GM12801 (cell line): ENCODE measurements around the gene RASAL2.

Source experiments
- TF ChIP-seq, protein P1 (sequence below): IDR thresholded peaks from one replicate; pipeline ENCODE4 v1.5.1; 2011; ENCODE audit warnings: control low read depth; ENCODE audit not compliant: insufficient read length; ENCODE audit errors: extremely low read depth

Gene RASAL2

DNA sequence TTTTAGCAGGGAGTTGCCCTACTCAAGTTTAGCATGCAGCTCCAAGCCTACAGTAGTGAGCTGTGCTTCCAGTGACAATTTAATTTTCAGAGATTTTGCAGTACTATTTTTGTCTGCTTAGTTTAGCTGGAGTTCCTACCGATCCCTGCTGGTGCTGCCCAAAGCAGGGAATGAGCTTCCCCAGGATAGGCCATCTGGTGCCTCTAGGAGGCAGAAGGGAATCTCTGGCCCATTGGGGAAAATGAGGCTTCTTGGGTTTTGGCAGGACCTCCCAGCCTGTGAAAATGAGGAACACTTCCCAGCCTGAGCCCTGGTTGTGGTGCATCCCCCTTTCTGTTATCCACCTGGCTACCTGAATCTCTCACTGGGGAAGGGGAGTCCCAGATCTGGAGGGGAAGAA lies 149.2 kb downstream of the RASAL2 start:
- TF ChIP-seq, protein P1, sequence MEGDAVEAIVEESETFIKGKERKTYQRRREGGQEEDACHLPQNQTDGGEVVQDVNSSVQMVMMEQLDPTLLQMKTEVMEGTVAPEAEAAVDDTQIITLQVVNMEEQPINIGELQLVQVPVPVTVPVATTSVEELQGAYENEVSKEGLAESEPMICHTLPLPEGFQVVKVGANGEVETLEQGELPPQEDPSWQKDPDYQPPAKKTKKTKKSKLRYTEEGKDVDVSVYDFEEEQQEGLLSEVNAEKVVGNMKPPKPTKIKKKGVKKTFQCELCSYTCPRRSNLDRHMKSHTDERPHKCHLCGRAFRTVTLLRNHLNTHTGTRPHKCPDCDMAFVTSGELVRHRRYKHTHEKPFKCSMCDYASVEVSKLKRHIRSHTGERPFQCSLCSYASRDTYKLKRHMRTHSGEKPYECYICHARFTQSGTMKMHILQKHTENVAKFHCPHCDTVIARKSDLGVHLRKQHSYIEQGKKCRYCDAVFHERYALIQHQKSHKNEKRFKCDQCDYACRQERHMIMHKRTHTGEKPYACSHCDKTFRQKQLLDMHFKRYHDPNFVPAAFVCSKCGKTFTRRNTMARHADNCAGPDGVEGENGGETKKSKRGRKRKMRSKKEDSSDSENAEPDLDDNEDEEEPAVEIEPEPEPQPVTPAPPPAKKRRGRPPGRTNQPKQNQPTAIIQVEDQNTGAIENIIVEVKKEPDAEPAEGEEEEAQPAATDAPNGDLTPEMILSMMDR, result no peak

DNA sequence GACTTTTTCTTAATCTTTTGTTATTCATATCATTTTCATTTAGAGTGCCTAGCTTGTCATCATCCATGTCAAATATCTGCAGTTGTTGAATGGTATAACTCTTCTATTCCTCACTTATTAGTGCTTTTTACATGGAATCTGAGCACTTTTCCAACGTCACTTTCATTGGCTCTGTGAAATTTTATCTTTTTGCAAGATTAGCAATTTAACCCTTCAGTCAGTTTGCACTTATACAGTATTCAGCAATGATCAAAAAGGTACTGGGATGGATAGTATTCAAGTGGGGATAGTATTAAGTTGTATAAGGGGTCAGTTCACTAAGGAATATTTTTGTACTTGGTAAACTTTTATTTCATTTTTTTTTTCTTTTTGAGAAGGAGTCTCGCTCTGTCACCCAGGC lies 150.0 kb downstream of the RASAL2 start:
- TF ChIP-seq, protein P1, result no peak

DNA sequence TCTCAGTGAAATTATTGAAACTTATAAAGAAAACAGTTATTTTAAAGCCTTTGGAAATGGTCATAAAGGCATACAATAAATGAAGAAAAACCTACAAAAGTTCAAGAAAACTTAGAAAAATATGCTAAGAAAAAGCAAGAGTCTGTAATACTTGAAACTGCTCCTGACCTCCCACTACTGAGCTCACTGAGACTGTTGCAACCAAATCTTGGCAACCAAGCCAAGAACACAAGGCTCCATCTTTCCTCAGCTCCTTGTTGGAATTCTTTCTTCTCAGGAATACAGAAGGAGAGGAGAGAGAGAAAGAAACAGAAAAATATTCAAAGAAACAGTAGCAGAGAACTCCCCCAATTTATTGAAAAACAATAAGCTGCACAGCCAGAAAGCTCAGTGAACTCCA lies 160.5 kb downstream of the RASAL2 start:
- TF ChIP-seq, protein P1, result no peak

DNA sequence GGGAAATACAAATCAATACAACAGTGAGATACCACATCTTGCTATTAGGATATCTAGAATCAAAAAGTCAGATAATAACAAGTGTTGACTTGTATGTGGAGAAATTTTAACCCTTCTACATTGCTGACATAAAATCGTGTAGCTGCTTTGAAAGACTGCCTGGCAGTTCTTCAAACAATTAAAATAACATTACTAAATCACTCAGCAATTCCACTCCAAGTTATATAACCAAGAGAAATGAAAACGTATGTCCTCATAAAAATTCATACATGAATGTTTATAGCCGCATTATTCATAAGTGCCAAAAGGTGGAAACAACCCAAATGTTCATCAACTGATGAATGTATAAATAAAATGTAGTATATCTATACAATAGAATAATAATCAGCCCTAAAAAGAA lies 164.6 kb downstream of the RASAL2 start:
- TF ChIP-seq, protein P1, result no peak

DNA sequence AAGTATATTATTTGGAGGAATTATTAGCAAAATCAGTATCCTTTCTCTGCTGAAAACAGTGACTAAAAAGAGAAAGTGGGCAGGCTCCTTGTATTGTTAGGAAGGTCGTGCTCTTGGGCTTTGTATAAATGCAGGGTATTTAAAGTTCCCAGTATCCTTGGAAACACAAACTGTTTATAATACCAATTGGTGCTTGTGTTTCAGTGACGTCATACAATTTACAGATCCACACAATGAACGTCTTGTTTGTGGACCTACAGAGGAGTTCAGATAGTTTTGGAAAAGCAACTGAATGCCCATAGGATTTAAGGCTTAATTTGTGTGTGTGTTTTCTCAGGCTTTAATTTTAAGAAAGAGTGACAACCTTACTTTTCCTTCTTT lies 168.2 kb downstream of the RASAL2 start:
- TF ChIP-seq, protein P1, result no peak

DNA sequence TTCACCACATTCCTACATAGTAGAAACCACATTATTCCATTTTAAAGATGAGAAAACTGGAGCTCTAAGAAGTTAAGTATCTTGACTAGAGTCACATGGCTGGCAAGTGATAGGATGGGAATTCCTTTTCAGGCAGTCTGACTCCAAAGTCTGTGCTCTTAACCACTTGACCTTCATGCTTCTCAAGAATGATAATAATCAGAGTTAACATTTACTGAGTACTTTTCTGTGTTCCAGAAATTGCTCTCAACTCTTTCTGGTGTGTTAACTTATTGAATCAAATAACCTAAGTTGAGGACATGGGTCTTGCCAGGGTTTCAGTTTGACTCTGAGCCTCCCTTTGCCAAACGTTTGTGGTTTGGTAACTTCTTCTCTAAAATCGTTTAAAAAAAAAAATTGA lies 169.4 kb downstream of the RASAL2 start:
- TF ChIP-seq, protein P1, result no peak

DNA sequence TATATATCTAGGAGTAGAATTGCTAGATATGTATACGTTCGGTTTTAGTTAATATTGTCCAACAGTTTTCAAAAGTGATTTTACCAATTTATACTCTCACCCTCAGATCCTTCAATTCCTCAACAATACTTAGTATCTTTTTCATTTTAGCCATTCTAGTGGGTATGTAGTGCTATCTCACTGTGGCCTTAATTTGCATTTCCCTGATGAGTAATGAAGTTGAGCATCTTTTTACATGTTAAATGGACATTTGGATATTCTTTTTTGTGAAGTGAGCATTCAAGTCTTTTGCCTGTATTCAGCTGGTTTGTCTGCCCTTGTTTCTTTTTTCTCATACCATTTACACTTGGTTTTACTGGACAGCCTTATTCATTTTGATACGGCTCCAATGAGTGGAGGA lies 172.2 kb downstream of the RASAL2 start:
- TF ChIP-seq, protein P1, result no peak

DNA sequence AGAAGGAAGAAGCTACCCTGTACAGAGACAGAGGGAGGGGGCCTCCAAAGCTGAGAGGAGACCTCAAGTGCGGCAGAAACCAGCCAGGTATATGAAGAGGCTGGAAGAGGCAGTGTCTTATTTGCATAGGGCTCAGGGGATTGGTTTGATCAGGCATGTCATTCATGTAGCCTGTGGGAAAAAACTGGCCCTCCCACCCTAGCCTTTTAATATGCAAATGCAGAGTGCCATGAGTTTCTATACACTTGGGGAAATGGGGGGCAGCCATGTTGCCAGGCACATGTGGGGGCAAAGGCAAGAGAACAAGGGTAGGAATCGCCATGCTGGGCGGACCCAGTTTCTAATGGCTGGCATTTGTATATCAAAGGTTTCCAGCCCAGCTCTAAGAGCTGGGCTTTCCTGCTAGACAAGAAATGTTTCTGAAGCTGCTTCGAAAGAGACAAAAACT lies 172.7 kb downstream of the RASAL2 start:
- TF ChIP-seq, protein P1, result no peak
